ENCODE data around the gene PFKFB2.

- TF ChIP-seq CTCF (conservative IDR thresholded peaks at IDR 0.05): no peak
- TF ChIP-seq EZH2 (IDR thresholded peaks at IDR 0.05; ENCODE audit: low read depth): no peak
Observed at GRCh38 chr1:207067185-207067584, 14.1 kb downstream of the PFKFB2 start.
